GM18502 (cell line): Measurements from ENCODE around the gene PLXNA2.

Experiments
- ATAC-seq: cut with Tn5 transposase; IDR thresholded peaks from one replicate; pipeline ENCODE4 v1.9.1; 2021; ENCODE audit warnings: mild to moderate bottlenecking; ENCODE audit not compliant: unreplicated experiment, poor library complexity

Gene PLXNA2

GRCh38 chr1:208184966-208185654 is 59.1 kb downstream of the PLXNA2 start:
- ATAC-seq, result no peak

GRCh38 chr1:208183977-208184911 is 59.9 kb downstream of the PLXNA2 start:
- no peak for ATAC-seq

GRCh38 chr1:208182880-208183645 is 61.1 kb downstream of the PLXNA2 start:
- no peak for ATAC-seq

GRCh38 chr1:208181364-208181763 is 62.8 kb downstream of the PLXNA2 start:
- ATAC-seq, result no peak

- ATAC-seq, result no peak
Measured at GRCh38 chr1:208180421-208180820, 63.8 kb downstream of the PLXNA2 start.

- no peak for ATAC-seq
Measured at GRCh38 chr1:208179961-208180409, 64.2 kb downstream of the PLXNA2 start.

GRCh38 chr1:208179263-208179816 is 64.8 kb downstream of the PLXNA2 start:
- no peak for ATAC-seq

- ATAC-seq, result no peak
Measured at GRCh38 chr1:208178091-208178529, 66.1 kb downstream of the PLXNA2 start.

- ATAC-seq, result peak; percentile 87
Measured at GRCh38 chr1:208177656-208178055, 66.5 kb downstream of the PLXNA2 start.

GRCh38 chr1:208176649-208177048 is 67.5 kb downstream of the PLXNA2 start:
- no peak for ATAC-seq

GRCh38 chr1:208175508-208175895 is 68.7 kb downstream of the PLXNA2 start:
- ATAC-seq, result no peak

GRCh38 chr1:208174731-208175507 is 69.3 kb downstream of the PLXNA2 start:
- no peak for ATAC-seq

- ATAC-seq, result no peak
Measured at GRCh38 chr1:208174200-208174599, 70.0 kb downstream of the PLXNA2 start.

- ATAC-seq, result no peak
Measured at GRCh38 chr1:208173749-208174148, 70.4 kb downstream of the PLXNA2 start.

- ATAC-seq, result no peak
Measured at GRCh38 chr1:208172423-208173145, 71.6 kb downstream of the PLXNA2 start.

GRCh38 chr1:208171616-208172422 is 72.4 kb downstream of the PLXNA2 start:
- ATAC-seq, result no peak

- ATAC-seq, result no peak
Measured at GRCh38 chr1:208170252-208170651, 73.9 kb downstream of the PLXNA2 start.
